Central memory CD8-positive, alpha-beta T cell (primary cell): ENCODE measurements around the gene SSBP3.
"Not testable (repeated sequence)": the region's sequence is repeated elsewhere in the genome, so short reads cannot be mapped to it uniquely, and the experiment has no call there.

Experiments used
- ATAC-seq: fragments of 150-1000 bp; cut with Tn5 transposase; replicated peaks from 2 replicates; pipeline ENCODE4 v1.10.0; 2022; ENCODE audit warnings: mild to moderate bottlenecking, moderate FRiP score, moderate number of reproducible peaks; ENCODE audit not compliant: poor library complexity, severe bottlenecking; ENCODE audit errors: extremely low read depth
- DNase-seq, 2 donors: peaks; one replicate each; pipeline ENCODE4 v3.0.0; 2021; ENCODE audit warnings: low spot score in 2 of 2
- H3K27ac Mint-ChIP-seq: one replicate; pipeline ENCODE4 v1.8.0; 2022; ENCODE audit warnings: low read depth, mild to moderate bottlenecking, moderate library complexity, mixed read lengths
- H3K27me3 Mint-ChIP-seq: one replicate; pipeline ENCODE4 v1.8.0; 2022; ENCODE audit warnings: mixed read lengths
- H3K36me3 Mint-ChIP-seq: one replicate; pipeline ENCODE4 v1.8.0; 2022; ENCODE audit warnings: mild to moderate bottlenecking, moderate library complexity, mixed read lengths; ENCODE audit not compliant: insufficient read depth
- H3K4me1 Mint-ChIP-seq: one replicate; pipeline ENCODE4 v1.8.0; 2022; ENCODE audit warnings: mixed read lengths
- H3K4me3 Mint-ChIP-seq: one replicate; pipeline ENCODE4 v1.8.0; 2022; ENCODE audit warnings: mild to moderate bottlenecking, moderate library complexity, mixed read lengths
- H3K9me3 Mint-ChIP-seq: one replicate; pipeline ENCODE4 v1.8.0; 2022; ENCODE audit warnings: mixed read lengths

Gene SSBP3

GRCh38 chr1:54246116-54246721 is 160.0 kb downstream of the SSBP3 start:
- no peak for ATAC-seq
- Mint-ChIP-seq H3K36me3 (peaks cover 23% of the 10 kb centered on the region), H3K27ac (no peak overlapping the region), H3K4me3 (no peak overlapping the region), H3K9me3 (no peaks in the 10 kb centered on the region), H3K4me1 (no peaks in the 10 kb centered on the region), H3K27me3 (no peaks in the 10 kb centered on the region)
- no peak for DNase-seq

DNA sequence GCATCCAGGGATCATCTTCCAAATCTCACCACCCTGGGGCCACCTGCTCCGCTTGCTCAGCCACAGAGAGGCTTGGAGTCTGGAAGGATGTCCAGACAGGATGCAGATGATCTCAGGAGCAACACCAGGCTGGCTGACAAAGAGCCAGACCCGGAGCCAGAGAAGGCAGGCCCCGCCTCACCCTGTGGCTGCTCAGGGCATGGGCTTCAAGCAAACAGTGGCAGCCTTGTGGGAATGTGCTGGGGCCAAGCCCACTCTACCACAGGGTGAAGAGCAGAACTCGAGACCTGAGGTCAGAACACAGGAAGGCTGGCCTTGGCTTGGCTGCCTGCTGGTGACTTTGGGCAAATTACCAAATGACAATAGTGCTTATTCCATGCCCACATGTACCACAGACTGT is 160.7 kb downstream of the SSBP3 start:
- DNase-seq, result no peak
- peaks cover 27% of the 10 kb centered on the region for H3K36me3 Mint-ChIP-seq

DNA sequence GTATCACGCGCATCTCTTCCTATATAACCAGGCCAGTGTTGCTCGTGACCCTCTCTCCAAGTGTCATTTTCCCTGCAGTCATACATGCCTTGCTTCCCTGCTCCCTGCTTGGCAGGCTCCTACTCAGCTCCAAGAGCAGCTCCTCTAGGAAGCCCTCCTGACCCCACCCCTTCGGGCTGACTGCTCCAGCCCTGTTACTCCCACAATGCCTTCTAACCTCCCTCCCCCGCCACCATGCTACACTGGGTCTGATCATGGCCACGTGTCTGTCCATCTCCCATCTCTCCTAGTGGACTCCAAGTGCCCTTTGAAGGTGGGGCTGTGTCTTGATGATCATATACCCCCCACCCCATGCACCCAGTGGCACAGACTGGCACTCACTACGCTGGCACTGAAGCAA is 161.5 kb downstream of the SSBP3 start:
- no peak overlapping the region for H3K4me3 Mint-ChIP-seq
- H3K36me3 Mint-ChIP-seq, result peaks cover 24% of the 10 kb centered on the region
- ATAC-seq (no peak), DNase-seq (no peak)
- H3K27ac Mint-ChIP-seq, result no peak overlapping the region
- no peaks in the 10 kb centered on the region for H3K27me3 Mint-ChIP-seq
- H3K9me3 Mint-ChIP-seq, result no peaks in the 10 kb centered on the region
- H3K4me1 Mint-ChIP-seq, result no peaks in the 10 kb centered on the region

More for the DNA sequence above, 160.7 kb downstream of the SSBP3 start:
- no peaks in the 10 kb centered on the region for H3K9me3 Mint-ChIP-seq
- no peak for ATAC-seq
- no peak overlapping the region for H3K4me3 Mint-ChIP-seq
- no peaks in the 10 kb centered on the region for H3K4me1 Mint-ChIP-seq
- H3K27ac Mint-ChIP-seq, result no peak overlapping the region
- no peaks in the 10 kb centered on the region for H3K27me3 Mint-ChIP-seq

DNA sequence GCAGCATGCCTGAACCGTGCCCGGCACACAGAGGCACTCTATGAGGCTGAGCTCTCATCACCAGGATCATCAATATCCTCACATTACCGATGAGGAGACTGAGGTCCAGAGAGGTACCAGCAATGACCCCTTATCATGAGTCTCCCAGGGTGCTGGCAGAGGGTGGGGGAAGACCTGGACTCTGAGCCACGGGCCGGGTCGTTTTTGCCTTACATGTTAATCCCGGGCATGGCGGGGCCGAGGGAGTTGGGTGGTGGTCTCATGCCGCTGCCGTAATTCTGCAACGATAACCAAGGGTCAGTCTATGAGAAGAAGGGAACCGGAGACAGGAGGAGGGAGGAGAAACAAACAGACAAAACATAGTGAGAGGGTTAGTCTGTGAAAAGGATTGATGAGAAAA is 163.2 kb downstream of the SSBP3 start:
- peaks cover 18% of the 10 kb centered on the region for H3K36me3 Mint-ChIP-seq
- H3K9me3 Mint-ChIP-seq, result no peaks in the 10 kb centered on the region
- H3K27me3 Mint-ChIP-seq, result no peaks in the 10 kb centered on the region
- ATAC-seq, result no peak
- no peak for DNase-seq
- no peaks in the 10 kb centered on the region for H3K4me1 Mint-ChIP-seq
- no peak overlapping the region for H3K27ac Mint-ChIP-seq
- H3K4me3 Mint-ChIP-seq, result no peak overlapping the region

- H3K9me3 Mint-ChIP-seq, result no peaks in the 10 kb centered on the region
- peaks cover 26% of the 10 kb centered on the region for H3K36me3 Mint-ChIP-seq
- ATAC-seq, result no peak
- H3K4me3 Mint-ChIP-seq, result no peak overlapping the region
- H3K27ac Mint-ChIP-seq, result no peak overlapping the region
- no peak for DNase-seq
- H3K27me3 Mint-ChIP-seq, result no peaks in the 10 kb centered on the region
- no peaks in the 10 kb centered on the region for H3K4me1 Mint-ChIP-seq
These were observed 164.8 kb downstream of the SSBP3 start for GRCh38 chr1:54241364-54241763.

- ATAC-seq (no peak), DNase-seq (no peak)
- no peak overlapping the region for H3K4me3 Mint-ChIP-seq
- H3K36me3 Mint-ChIP-seq, result peaks cover 24% of the 10 kb centered on the region
- H3K27me3 Mint-ChIP-seq, result no peaks in the 10 kb centered on the region
- H3K27ac Mint-ChIP-seq, result no peak overlapping the region
- H3K4me1 Mint-ChIP-seq, result no peaks in the 10 kb centered on the region
- H3K9me3 Mint-ChIP-seq, result no peaks in the 10 kb centered on the region
These were observed 165.4 kb downstream of the SSBP3 start for GRCh38 chr1:54240741-54241335.

- no peak for DNase-seq
- no peak for ATAC-seq
- H3K27ac Mint-ChIP-seq, result no peak overlapping the region
- no peaks in the 10 kb centered on the region for H3K4me1 Mint-ChIP-seq
- peaks cover 24% of the 10 kb centered on the region for H3K36me3 Mint-ChIP-seq
- H3K9me3 Mint-ChIP-seq, result no peaks in the 10 kb centered on the region
- H3K4me3 Mint-ChIP-seq, result no peak overlapping the region
- H3K27me3 Mint-ChIP-seq, result no peaks in the 10 kb centered on the region
These were observed 166.6 kb downstream of the SSBP3 start for GRCh38 chr1:54239631-54240031.

DNA sequence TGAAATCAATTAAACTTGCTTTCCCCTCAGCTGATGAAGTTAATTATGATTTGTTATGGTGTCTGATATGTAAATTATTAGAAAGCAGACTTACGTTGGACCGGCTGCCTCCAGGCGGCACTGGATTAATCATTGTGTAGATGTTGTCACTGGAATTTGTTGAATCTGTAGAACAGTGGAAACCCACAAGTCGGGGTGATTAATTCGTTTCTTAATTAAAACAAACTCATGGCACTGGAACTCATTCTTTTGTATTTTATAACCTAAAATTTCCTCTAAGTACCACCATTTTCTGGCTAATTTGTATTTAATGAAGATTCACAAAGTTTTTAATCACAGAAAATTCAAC is 167.2 kb downstream of the SSBP3 start:
- ATAC-seq, result no peak

GRCh38 chr1:54238353-54239034 is 167.7 kb downstream of the SSBP3 start:
- no peaks in the 10 kb centered on the region for H3K4me1 Mint-ChIP-seq
- ATAC-seq (no peak), DNase-seq (no peak)
- H3K9me3 Mint-ChIP-seq, result no peaks in the 10 kb centered on the region
- H3K4me3 Mint-ChIP-seq, result no peak overlapping the region
- no peak overlapping the region for H3K27ac Mint-ChIP-seq
- peaks cover 26% of the 10 kb centered on the region for H3K36me3 Mint-ChIP-seq
- H3K27me3 Mint-ChIP-seq, result no peaks in the 10 kb centered on the region

More for the DNA sequence above, 167.2 kb downstream of the SSBP3 start:
- Mint-ChIP-seq H3K27ac (no peak overlapping the region), H3K4me3 (no peak overlapping the region), H3K27me3 (no peaks in the 10 kb centered on the region), H3K4me1 (no peaks in the 10 kb centered on the region), H3K36me3 (peaks cover 26% of the 10 kb centered on the region), H3K9me3 (no peaks in the 10 kb centered on the region)
- no peak for DNase-seq

GRCh38 chr1:54237586-54237985 is 168.6 kb downstream of the SSBP3 start:
- Mint-ChIP-seq H3K9me3 (no peaks in the 10 kb centered on the region), H3K27me3 (no peaks in the 10 kb centered on the region), H3K27ac (no peak overlapping the region), H3K4me1 (no peaks in the 10 kb centered on the region), H3K4me3 (no peak overlapping the region), H3K36me3 (peaks cover 17% of the 10 kb centered on the region)
- no peak for ATAC-seq
- DNase-seq, result no peak

DNA sequence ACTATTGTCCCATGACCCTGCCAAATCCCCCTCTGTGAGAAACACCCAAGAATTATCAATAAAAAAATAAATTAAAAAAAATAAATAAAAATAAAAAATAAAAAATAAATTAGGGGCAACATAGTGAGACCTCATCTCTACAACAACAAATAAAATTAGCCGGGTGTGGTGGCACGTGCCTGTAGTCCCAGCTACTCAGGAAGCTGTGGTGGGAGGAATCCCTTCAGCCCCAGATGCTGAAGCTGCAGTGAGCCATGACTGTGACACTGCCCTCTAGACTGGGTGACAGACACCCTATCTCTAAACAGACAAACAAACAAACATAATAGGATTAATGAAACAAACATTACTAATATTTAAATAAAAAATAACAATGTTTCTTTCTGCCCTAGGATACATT is 171.9 kb downstream of the SSBP3 start:
- H3K4me1 Mint-ChIP-seq, result peaks cover 22% of the 10 kb centered on the region
- H3K4me3 Mint-ChIP-seq, result no peak overlapping the region
- H3K9me3 Mint-ChIP-seq, result no peaks in the 10 kb centered on the region
- ATAC-seq (no peak), DNase-seq (no peak)
- peaks cover 13% of the 10 kb centered on the region for H3K36me3 Mint-ChIP-seq
- H3K27ac Mint-ChIP-seq, result no peak overlapping the region
- no peaks in the 10 kb centered on the region for H3K27me3 Mint-ChIP-seq

DNA sequence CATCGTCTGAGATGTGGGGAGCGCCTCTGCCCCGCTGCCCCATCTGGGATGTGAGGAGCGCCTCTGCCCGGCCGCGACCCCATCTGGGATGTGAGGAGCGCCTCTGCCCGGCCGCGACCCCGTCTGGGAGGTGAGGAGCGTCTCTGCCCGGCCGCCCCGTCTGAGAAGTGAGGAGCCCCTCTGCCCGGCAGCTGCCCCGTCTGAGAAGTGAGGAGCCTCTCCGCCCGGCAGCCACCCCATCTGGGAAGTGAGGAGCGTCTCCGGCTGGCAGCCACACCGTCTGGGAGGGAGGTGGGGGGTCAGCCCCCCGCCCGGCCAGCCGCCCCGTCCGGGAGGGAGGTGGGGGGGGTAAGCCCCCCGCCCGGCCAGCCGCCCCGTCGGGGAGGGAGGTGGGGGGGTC is 173.0 kb downstream of the SSBP3 start:
- not testable (repeated sequence) for DNase-seq, H3K4me3 Mint-ChIP-seq, H3K27ac Mint-ChIP-seq, H3K9me3 Mint-ChIP-seq, ATAC-seq, H3K27me3 Mint-ChIP-seq
- H3K4me1 Mint-ChIP-seq, result peaks cover 27% of the 10 kb centered on the region
- H3K36me3 Mint-ChIP-seq, result peaks cover 15% of the 10 kb centered on the region
